Sigmoid colon (tissue), 7 donors: ENCODE measurements around the gene TLNRD1. TPM values are rescaled to one million over a fixed set of nuclear protein-coding genes. Genes with fewer than 3 reads are reported as not detected.

Experiments used
- DNase-seq: peaks from one replicate; pipeline ENCODE4 v3.0.0-alpha.2; 2019
- H3K27ac ChIP-seq, 4 donors: fragments of 200-600 bp; sonication (generic); one replicate each; pipeline ENCODE4 v1.5.1; 2016 to 2019; ENCODE audit warnings: mild to moderate bottlenecking in 1 of 4
- H3K27me3 ChIP-seq, 3 donors: fragments of 200-600 bp; sonication (generic); one replicate each; pipeline ENCODE4 v1.5.1; 2019; ENCODE audit warnings: mild to moderate bottlenecking in 1 of 3
- H3K36me3 ChIP-seq, 4 donors: fragments of 200-600 bp; sonication (generic); one replicate each; pipeline ENCODE4 v1.5.1; 2016 to 2019
- H3K4me1 ChIP-seq, 4 donors: fragments of 200-600 bp; sonication (generic); one replicate each; pipeline ENCODE4 v1.5.1; 2017 to 2019
- H3K4me3 ChIP-seq, 4 donors: fragments of 200-600 bp; sonication (generic); one replicate each; pipeline ENCODE4 v1.5.1; 2017 to 2019; ENCODE audit warnings: mild to moderate bottlenecking in 2 of 4, moderate library complexity in 1 of 4
- H3K9me3 ChIP-seq, 4 donors: fragments of 200-600 bp in 3 of 4; sonication (generic) in 3 of 4; one replicate each; pipeline versions ENCODE4 v1.5.1 to v1.6.1; 2013 to 2019
- CTCF ChIP-seq, 4 experiments: fragments of 450-650 bp in 3 of 4; fragments of 200-600 bp in 1 of 4; IDR thresholded peaks; one replicate each; pipeline ENCODE4 v1.5.1; 2016 to 2019; ENCODE audit warnings: antibody characterized with exemption in 4 of 4, mild to moderate bottlenecking in 3 of 4, moderate library complexity in 2 of 4
- EP300 ChIP-seq, 4 donors: sonication (generic); formaldehyde crosslinking; IDR thresholded peaks; one replicate each; pipeline ENCODE4 v1.6.1; 2017; ENCODE audit warnings: antibody characterized with exemption in 4 of 4
- POLR2A ChIP-seq, 2 donors: fragments of 450-650 bp; IDR thresholded peaks; one replicate each; pipeline ENCODE4 v1.6.1; 2016; ENCODE audit warnings: antibody characterized with exemption in 2 of 2, mild to moderate bottlenecking in 2 of 2, moderate library complexity in 2 of 2
- POLR2AphosphoS5 ChIP-seq, 4 donors: sonication (generic); formaldehyde crosslinking; IDR thresholded peaks; one replicate each; pipeline ENCODE4 v1.6.1; 2017; ENCODE audit warnings: antibody characterized with exemption in 4 of 4
- WGBS, 2 donors: extraction: QIAGEN DNeasy Blood & Tissue Kit; methylation state at CpG; one replicate each; pipeline ENCODE4 v1.1.7; 2013; 5-methylcytosine and 5-hydroxymethylcytosine counted together
- intact Hi-C: fragments of 100-400 bp; cut with DNase I; formaldehyde crosslinking; loops from one replicate; pipeline ENCODE4 v1.15.1; 2023
- polyA plus RNA-seq, 3 donors: library from polyadenylated mRNA; stranded (reverse); fragments of 200-250 nt; gene quantifications; one replicate each; pipeline ENCODE4 v1.2.3, GENCODE V29; 2013
- total RNA-seq, 4 donors: library from RNA; depleted of rRNA; stranded (reverse); fragments of >200 nt; gene quantifications; one replicate each; pipeline ENCODE4 v1.1.0, GENCODE V29; 2016
- donor health status: healthy with polysubstance abuse.
- donor health status: Bipolar disorder and iron deficiency.
- donor health status: healthy.

The TLNRD1 gene
- total and polyA plus RNA-seq, 7 donors: 6.6 to 18.3 (median 12.5) TPM

GRCh38 chr15:81001152-81002008, 657 bp downstream of the TLNRD1 start:
- H3K27ac ChIP-seq: peak overlapping the region; percentile 94 to 98 (median 96)

GRCh38 chr15:81002009-81002330, 1.2 kb downstream of the TLNRD1 start:
- Histone ChIP-seq H3K27me3 (no peaks in the 10 kb centered on the region), H3K4me1 (peaks cover 0 to 52% (median 33%) of the 10 kb centered on the region in 4 donors), H3K36me3 (peaks cover 0 to 12% (median 0%) of the 10 kb centered on the region in 4 donors), H3K9me3 (no peaks in the 10 kb centered on the region), H3K4me3 (peak overlapping the region; percentile 79 to 88 (median 86)), H3K27ac (peak overlapping the region; percentile 94 to 98 (median 96))
- 1 to 7% methylated on average over 42 of the region's 42 CpGs for WGBS, 2 donors
- TF ChIP-seq EP300 (IDR thresholded peaks at IDR 0.05) (no peak), POLR2AphosphoS5 (IDR thresholded peaks at IDR 0.05) (no peak), POLR2A (IDR thresholded peaks at IDR 0.05) (no peak), CTCF (IDR thresholded peaks at IDR 0.05) (no peak)
- intact Hi-C loops: loop anchor here (10.0 kb wide), 1 partner anchor 323 kb away; the partner anchor contains the start of gene STARD5
- no peak for DNase-seq

More at GRCh38 chr15:81001152-81002008, 657 bp downstream of the TLNRD1 start:
- peak; percentile 79 for DNase-seq
- H3K4me3 ChIP-seq: peak overlapping the region; percentile 79 to 88 (median 86)
- peaks cover 0 to 52% (median 33%) of the 10 kb centered on the region in 4 donors for H3K4me1 ChIP-seq
- intact Hi-C loops: loop anchor here (1.0 to 10.0 kb wide), 2 partner anchors 12 to 323 kb away; partner anchors contain the start of genes MESD and STARD5
- TF ChIP-seq CTCF (IDR thresholded peaks at IDR 0.05): no peak
- TF ChIP-seq POLR2A (IDR thresholded peaks at IDR 0.05): no peak
- no peak for TF ChIP-seq EP300 (IDR thresholded peaks at IDR 0.05)
- peak in 3 of 4 donors; percentile 32 to 53 (median 48) for TF ChIP-seq POLR2AphosphoS5 (IDR thresholded peaks at IDR 0.05)
- no peaks in the 10 kb centered on the region for H3K27me3 ChIP-seq
- no peaks in the 10 kb centered on the region for H3K9me3 ChIP-seq
- H3K36me3 ChIP-seq: peaks cover 0 to 12% (median 0%) of the 10 kb centered on the region in 4 donors
- WGBS, 2 donors: 0% methylated on average over 110 of the region's 110 CpGs

GRCh38 chr15:81002331-81003096, 1.8 kb downstream of the TLNRD1 start:
- DNase-seq: no peak
- H3K9me3 ChIP-seq: no peaks in the 10 kb centered on the region
- peak overlapping the region; percentile 79 to 88 (median 86) for H3K4me3 ChIP-seq
- peak overlapping the region; percentile 94 to 98 (median 96) for H3K27ac ChIP-seq
- 70 to 73% methylated on average over 89 of the region's 89 CpGs for WGBS, 2 donors
- H3K27me3 ChIP-seq: no peaks in the 10 kb centered on the region
- intact Hi-C loops: loop anchor here (10.0 kb wide), 1 partner anchor 322 kb away; the partner anchor contains the start of gene STARD5
- H3K4me1 ChIP-seq: peaks cover 0 to 52% (median 33%) of the 10 kb centered on the region in 4 donors
- TF ChIP-seq EP300 (IDR thresholded peaks at IDR 0.05) (no peak), POLR2A (IDR thresholded peaks at IDR 0.05) (no peak), CTCF (IDR thresholded peaks at IDR 0.05) (no peak), POLR2AphosphoS5 (IDR thresholded peaks at IDR 0.05) (no peak)
- H3K36me3 ChIP-seq: peaks cover 0 to 12% (median 0%) of the 10 kb centered on the region in 4 donors

- Histone ChIP-seq H3K9me3 (no peaks in the 10 kb centered on the region), H3K27ac (peak overlapping the region in 2 of 4 donors; percentile 94 to 98), H3K4me3 (peak overlapping the region; percentile 79 to 88 (median 86)), H3K4me1 (peaks cover 0 to 52% (median 33%) of the 10 kb centered on the region in 4 donors), H3K36me3 (peaks cover 0 to 12% (median 0%) of the 10 kb centered on the region in 4 donors), H3K27me3 (no peaks in the 10 kb centered on the region)
- 96% methylated on average over 19 of the region's 19 CpGs for WGBS, 2 donors
- intact Hi-C loops: loop anchor here (10.0 kb wide), 1 partner anchor 322 kb away; the partner anchor contains the start of gene STARD5
- DNase-seq: no peak
- TF ChIP-seq EP300 (IDR thresholded peaks at IDR 0.05): no peak
- TF ChIP-seq POLR2AphosphoS5 (IDR thresholded peaks at IDR 0.05): no peak
- no peak for TF ChIP-seq CTCF (IDR thresholded peaks at IDR 0.05)
- TF ChIP-seq POLR2A (IDR thresholded peaks at IDR 0.05): no peak
Observed at GRCh38 chr15:81003097-81003350, 2.3 kb downstream of the TLNRD1 start.
